Transverse colon (tissue), 4 donors: ENCODE measurements around the gene GPR137C.

Experiments used
- CTCF ChIP-seq, 5 experiments: fragments of 200-600 bp in 3 of 5; fragments of 450-650 bp in 2 of 5; sonication (generic) in 3 of 5; IDR thresholded peaks; 1 replicate in 2 of 5; 2 replicates in 3 of 5; pipeline ENCODE4 v1.5.1; 2016 to 2017; ENCODE audit warnings: antibody characterized with exemption in 5 of 5, inconsistent platforms in 3 of 5, mild to moderate bottlenecking in 2 of 5, moderate library complexity in 1 of 5
- POLR2AphosphoS5 ChIP-seq, 3 donors: sonication (generic); formaldehyde crosslinking; IDR thresholded peaks; one replicate each; pipeline ENCODE4 v1.6.1; 2016; ENCODE audit warnings: antibody characterized with exemption in 3 of 3

GRCh38 chr14:52545584-52546317, 6.9 kb upstream of the GPR137C start:
- TF ChIP-seq POLR2AphosphoS5 (IDR thresholded peaks at IDR 0.05) (no peak), CTCF (IDR thresholded peaks at IDR 0.05) (no peak)
